Colonic mucosa (tissue), 4 donors: Measurements from ENCODE around the gene TMED1. TPM values are rescaled to one million over a fixed set of nuclear protein-coding genes. Genes with fewer than 3 reads are reported as not detected.
"Not testable (repeated sequence)": the region's sequence is repeated elsewhere in the genome, so short reads cannot be mapped to it uniquely, and the experiment has no call there.

Experiments used
- DNase-seq: peaks from one replicate; pipeline ENCODE4 v3.0.0-alpha.2; 2020
- H3K27ac ChIP-seq: fragments of 200-600 bp; one replicate; pipeline ENCODE4 v1.8.0; 2021
- H3K27me3 ChIP-seq: fragments of 200-600 bp; one replicate; pipeline ENCODE4 v1.8.0; 2021
- H3K36me3 ChIP-seq: fragments of 200-600 bp; one replicate; pipeline ENCODE4 v1.8.0; 2021
- H3K4me1 ChIP-seq: fragments of 200-600 bp; one replicate; pipeline ENCODE4 v1.8.0; 2021; ENCODE audit warnings: mild to moderate bottlenecking
- H3K4me3 ChIP-seq: fragments of 200-600 bp; one replicate; pipeline ENCODE4 v1.8.0; 2021
- H3K9ac ChIP-seq, 2 donors: one replicate each; pipeline ENCODE4 v1.7.0; 2013; ENCODE audit warnings: control low read depth in 2 of 2, low read depth in 2 of 2, low read length in 2 of 2
- H3K9me3 ChIP-seq: fragments of 200-600 bp; one replicate; pipeline ENCODE4 v1.8.0; 2021
- intact Hi-C: fragments of 100-400 bp; cut with DNase I; formaldehyde crosslinking; loops from one replicate; pipeline ENCODE4 v1.14.1; 2022
- total RNA-seq, 2 donors: library from RNA; stranded (reverse); fragmentation: NEBNext Ultra II Directional in 1 of 2; extraction: Animal tissue kit (Norgen Biotek cat#: 25700) in 1 of 2; gene quantifications; one replicate each; pipeline ENCODE4 v1.2.1, GENCODE V29; 2021
- TF ChIP-seq, protein P1 (sequence below): fragments of 200-600 bp; IDR thresholded peaks from one replicate; pipeline ENCODE4 v1.8.0; 2022; ENCODE audit warnings: antibody characterized with exemption, mild to moderate bottlenecking
- donor health status: healthy.
- donor health status: DM: no; HTN: no; CAD: no.
- donor health status: DM: no; HTN: no; CAD: no.

Gene TMED1
- total RNA-seq, 2 donors from 2014 or later, result 21.2 to 22.5 TPM

DNA sequence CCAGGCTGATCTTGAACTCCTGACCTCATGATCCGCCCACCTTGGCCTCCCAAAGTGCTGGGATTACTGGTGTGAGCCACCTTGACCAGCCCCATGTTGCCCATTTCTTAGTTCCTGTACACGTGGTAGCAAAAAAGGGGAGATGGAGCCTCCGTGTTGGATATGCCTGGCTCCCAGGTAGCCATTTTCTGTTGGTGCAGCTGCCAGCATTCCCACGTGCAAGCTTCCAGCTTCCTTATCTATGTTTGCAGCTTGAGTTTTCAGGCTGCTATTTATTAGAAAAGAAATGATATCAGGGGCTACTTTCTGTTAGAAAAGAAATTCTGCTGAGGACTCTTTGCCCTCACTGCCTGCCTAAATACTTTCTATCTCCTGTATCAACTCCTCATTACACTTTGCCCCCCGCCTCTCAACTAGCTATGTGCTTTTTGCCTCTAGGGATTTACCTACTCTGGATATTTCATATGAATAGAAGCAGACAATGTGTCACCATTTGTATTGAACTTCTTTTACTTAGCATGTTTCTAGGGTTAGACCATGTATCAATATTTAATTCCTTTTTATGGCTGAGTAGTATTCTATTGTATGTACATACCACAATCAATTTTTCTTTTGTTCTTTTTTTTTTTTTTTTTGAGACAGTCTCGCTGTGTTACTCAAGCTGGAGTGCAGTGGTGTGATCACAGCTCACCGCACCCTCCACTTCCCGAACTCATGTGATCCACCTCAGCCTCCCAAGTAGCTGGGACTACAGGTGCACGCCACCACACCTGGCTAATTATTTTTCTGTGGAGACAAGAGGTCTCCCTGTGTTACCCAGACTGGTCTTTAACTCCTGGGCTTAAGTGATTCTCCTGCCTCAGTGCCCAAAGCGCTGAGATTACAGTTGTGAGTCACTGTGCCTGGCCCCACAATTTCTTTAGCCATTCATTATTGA lies 3.4 kb upstream of the TMED1 start:
- H3K4me1 ChIP-seq, result no peaks in the 10 kb centered on the region
- no peak for DNase-seq
- H3K36me3 ChIP-seq, result no peaks in the 10 kb centered on the region
- no peak overlapping the region for H3K4me3 ChIP-seq
- H3K27me3 ChIP-seq, result no peaks in the 10 kb centered on the region
- H3K27ac ChIP-seq, result no peak overlapping the region
- no peaks in the 10 kb centered on the region for H3K9me3 ChIP-seq
- intact Hi-C loops, result no loop called here
- H3K9ac ChIP-seq, result no peak overlapping the region
- TF ChIP-seq, protein P1, sequence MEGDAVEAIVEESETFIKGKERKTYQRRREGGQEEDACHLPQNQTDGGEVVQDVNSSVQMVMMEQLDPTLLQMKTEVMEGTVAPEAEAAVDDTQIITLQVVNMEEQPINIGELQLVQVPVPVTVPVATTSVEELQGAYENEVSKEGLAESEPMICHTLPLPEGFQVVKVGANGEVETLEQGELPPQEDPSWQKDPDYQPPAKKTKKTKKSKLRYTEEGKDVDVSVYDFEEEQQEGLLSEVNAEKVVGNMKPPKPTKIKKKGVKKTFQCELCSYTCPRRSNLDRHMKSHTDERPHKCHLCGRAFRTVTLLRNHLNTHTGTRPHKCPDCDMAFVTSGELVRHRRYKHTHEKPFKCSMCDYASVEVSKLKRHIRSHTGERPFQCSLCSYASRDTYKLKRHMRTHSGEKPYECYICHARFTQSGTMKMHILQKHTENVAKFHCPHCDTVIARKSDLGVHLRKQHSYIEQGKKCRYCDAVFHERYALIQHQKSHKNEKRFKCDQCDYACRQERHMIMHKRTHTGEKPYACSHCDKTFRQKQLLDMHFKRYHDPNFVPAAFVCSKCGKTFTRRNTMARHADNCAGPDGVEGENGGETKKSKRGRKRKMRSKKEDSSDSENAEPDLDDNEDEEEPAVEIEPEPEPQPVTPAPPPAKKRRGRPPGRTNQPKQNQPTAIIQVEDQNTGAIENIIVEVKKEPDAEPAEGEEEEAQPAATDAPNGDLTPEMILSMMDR, result no peak

DNA sequence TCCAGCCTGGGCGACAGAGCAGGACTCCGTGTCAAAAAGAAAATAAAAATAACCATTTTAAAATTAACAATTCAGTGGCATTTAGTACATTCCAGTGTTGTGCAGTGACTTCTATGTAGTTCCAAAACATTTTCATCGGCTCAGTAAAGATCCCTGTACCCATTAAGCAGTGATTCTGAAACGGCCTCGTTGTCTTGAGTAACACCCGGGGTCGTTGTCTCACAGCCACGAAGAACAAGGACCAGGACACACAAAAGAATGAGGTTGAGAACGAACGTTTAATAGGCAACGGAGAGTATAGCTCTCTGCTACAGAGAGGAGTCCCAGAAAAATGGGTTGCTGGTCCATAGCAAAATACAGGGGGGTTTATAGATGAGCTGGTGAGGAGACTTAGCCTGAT lies 2.4 kb upstream of the TMED1 start:
- Histone ChIP-seq H3K9ac (no peak overlapping the region), H3K27me3 (no peaks in the 10 kb centered on the region), H3K27ac (no peak overlapping the region), H3K4me3 (no peak overlapping the region), H3K9me3 (no peaks in the 10 kb centered on the region), H3K4me1 (no peaks in the 10 kb centered on the region), H3K36me3 (no peaks in the 10 kb centered on the region)
- DNase-seq, result no peak
- TF ChIP-seq, protein P1, result no peak
- intact Hi-C loops, result no loop called here

DNA sequence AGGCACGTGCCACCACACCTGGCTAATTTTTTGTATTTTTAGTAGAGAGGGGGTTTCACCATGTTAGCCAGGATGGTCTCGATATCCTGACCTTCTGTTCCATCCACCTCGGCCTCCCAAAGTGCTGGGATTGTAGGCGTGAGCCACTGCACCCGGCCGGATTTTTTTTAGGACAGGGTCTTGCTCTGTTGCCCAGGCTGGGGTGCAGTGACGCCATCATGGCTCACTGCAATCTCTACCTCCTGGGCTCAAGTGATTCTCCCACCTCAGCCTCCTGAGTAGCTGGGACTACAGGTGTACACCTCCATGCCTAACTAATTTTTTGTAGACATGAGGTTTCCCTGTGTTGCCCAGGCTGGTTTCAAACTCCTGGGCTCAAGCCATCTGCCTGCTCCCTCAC lies 1.6 kb upstream of the TMED1 start:
- H3K36me3 ChIP-seq, H3K9ac ChIP-seq, H3K9me3 ChIP-seq, intact Hi-C loops, H3K27ac ChIP-seq, DNase-seq, H3K4me1 ChIP-seq, H3K4me3 ChIP-seq, H3K27me3 ChIP-seq: not testable (repeated sequence)

DNA sequence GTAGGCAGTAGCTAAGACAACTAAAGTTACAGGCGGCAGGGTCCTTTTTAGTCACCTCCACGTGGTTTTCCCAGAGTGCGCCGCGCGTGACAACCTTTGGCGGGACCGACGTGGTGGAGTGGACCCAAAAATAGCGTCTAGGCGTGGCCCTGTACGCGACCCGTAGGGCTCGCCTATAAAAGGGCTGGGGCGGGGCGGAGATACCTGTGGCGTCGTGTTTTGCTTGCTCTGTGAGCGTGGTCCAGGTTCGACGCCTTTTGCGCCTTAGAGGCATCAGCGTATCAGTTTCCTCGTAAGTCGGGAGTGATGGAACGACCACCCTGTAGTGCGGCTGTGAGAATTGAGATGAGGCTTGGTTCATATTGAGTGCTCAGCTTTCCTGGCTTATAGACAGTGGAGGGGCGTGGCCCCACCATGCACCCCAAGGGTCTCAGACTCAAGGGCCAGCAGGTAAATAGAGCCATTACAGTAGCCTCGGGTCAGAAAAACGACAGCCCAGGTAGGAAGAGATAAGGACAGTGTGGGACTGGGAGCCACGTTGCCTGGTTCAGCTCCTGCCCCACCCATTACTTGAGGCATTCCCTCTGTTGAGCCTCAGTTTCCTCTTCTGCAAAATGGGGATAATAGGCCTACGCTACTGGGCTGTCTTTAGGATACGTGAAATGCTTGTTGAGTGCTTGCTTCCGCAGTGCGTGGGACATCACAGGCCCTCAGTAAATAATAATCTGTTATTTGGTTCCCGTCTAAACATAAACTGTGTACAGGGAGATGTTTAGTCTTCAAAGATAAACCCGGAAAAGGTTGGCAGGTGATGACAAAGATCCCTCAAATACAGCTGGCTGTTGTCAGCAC lies 693 bp upstream of the TMED1 start:
- Histone ChIP-seq H3K9me3 (no peaks in the 10 kb centered on the region), H3K36me3 (no peaks in the 10 kb centered on the region), H3K27me3 (no peaks in the 10 kb centered on the region), H3K9ac (peak overlapping the region; percentile 75 to 83), H3K27ac (peak overlapping the region; percentile 85), H3K4me1 (no peaks in the 10 kb centered on the region), H3K4me3 (peak overlapping the region; percentile 44)
- intact Hi-C loops, result no loop called here
- DNase-seq, result peak; percentile 89
- TF ChIP-seq, protein P1, result no peak

DNA sequence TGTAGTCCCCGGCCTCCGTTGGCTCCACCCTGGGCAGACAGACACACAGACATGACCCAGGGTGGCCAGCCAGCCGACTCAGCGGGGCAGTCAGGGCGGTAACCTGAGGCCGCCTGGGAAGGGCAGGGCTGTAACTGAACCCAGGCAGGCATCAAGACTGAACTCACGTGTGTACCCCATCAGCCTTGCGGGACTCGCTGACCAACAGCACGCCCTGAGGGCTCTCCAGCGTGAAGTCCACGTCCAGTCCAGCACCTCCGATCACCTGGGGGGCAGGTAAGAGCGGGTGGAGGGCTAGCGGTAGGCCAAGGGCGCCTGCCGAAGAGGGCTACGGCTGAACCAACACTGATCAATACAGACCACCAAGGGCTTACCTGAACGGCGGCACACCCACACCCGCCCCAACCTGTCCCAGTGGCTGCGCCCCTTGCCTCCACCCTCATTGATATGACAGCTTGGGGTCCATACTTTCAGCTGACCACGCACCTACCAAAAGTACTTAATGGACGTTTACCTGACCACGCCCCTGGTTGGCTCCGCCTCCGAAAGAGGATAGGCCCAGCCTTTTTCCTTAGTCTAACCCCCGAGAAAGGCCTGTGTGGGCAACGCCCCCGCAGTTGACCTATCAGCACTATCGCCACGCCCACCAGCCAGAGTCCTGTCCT lies 791 bp downstream of the TMED1 start:
- intact Hi-C loops, result no loop called here

More for the DNA sequence above, 791 bp downstream of the TMED1 start:
- TF ChIP-seq, protein P1, result no peak
- Histone ChIP-seq H3K4me3 (peak overlapping the region; percentile 6), H3K27me3 (no peaks in the 10 kb centered on the region), H3K9me3 (no peaks in the 10 kb centered on the region), H3K4me1 (no peaks in the 10 kb centered on the region), H3K27ac (peak overlapping the region; percentile 85), H3K9ac (peak overlapping the region; percentile 44 to 66), H3K36me3 (no peaks in the 10 kb centered on the region)
- no peak for DNase-seq
